Peyer's patch (tissue), 4 donors: ENCODE results near the gene TBX5. TPM values are rescaled to one million over a fixed set of nuclear protein-coding genes. Genes with fewer than 3 reads are reported as not detected.

Experiments
- DNase-seq, 3 donors: peaks; one replicate each; pipeline ENCODE4 v3.0.0-alpha.2; 2017 to 2019
- H3K27ac ChIP-seq, 4 donors: fragments of 200-600 bp; sonication (generic); one replicate each; pipeline ENCODE4 v1.5.1; 2016 to 2019
- H3K27me3 ChIP-seq, 2 donors: fragments of 200-600 bp; sonication (generic); one replicate each; pipeline ENCODE4 v1.5.1; 2019
- H3K36me3 ChIP-seq, 3 donors: fragments of 200-600 bp; sonication (generic); one replicate each; pipeline ENCODE4 v1.5.1; 2016 to 2019
- H3K4me1 ChIP-seq, 4 donors: fragments of 200-600 bp; sonication (generic); one replicate each; pipeline ENCODE4 v1.5.1; 2016 to 2019
- H3K4me3 ChIP-seq, 4 donors: fragments of 200-600 bp; sonication (generic); 1 replicate in 3 of 4; 2 replicates in 1 of 4; pipeline ENCODE4 v1.5.1; 2016 to 2019; ENCODE audit warnings: mild to moderate bottlenecking in 1 of 4
- H3K9me3 ChIP-seq, 4 donors: fragments of 200-600 bp; sonication (generic); one replicate each; pipeline ENCODE4 v1.5.1; 2016 to 2019; ENCODE audit warnings: mild to moderate bottlenecking in 1 of 4
- CTCF ChIP-seq, 6 experiments: fragments of 450-650 bp in 4 of 6; fragments of 200-600 bp in 2 of 6; sonication (generic) in 1 of 6; IDR thresholded peaks; one replicate each; pipeline ENCODE4 v1.5.1; 2017 to 2019; ENCODE audit warnings: antibody characterized with exemption in 6 of 6, mild to moderate bottlenecking in 3 of 6, moderate library complexity in 1 of 6
- POLR2A ChIP-seq, 2 donors: fragments of 450-650 bp; IDR thresholded peaks; one replicate each; pipeline ENCODE4 v1.5.1; 2017; ENCODE audit warnings: antibody characterized with exemption in 2 of 2, mild to moderate bottlenecking in 2 of 2, moderate library complexity in 2 of 2
- total RNA-seq, 4 donors: library from RNA; depleted of rRNA; stranded (reverse); fragments of >200 nt; gene quantifications; one replicate each; pipeline ENCODE4 v1.1.0, GENCODE V29; 2016

The TBX5 gene
- total RNA-seq, 4 donors from 2014 or later: not detected

DNA sequence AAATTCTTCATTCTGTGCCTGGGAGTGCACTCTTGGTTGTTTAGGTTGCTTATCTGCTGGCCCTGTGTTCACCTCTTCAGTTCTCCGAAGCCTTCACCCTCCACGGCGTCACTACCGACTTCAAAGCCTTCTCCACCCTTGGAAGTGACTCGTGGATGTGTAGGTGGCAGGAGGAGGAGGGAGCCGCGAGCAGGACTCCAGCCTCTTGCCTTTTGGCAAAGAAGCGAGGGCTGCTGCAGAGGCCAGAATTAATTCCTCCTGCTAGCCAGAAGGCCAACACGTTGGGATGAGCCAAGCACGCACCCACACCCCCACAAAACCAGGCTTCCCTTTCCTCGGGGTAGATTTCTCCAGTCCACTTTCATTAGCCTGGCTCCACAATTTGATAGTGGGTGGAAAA is 86.5 kb downstream of the TBX5 start:
- Histone ChIP-seq H3K4me3 (no peak overlapping the region), H3K27ac (no peak overlapping the region), H3K9me3 (no peaks in the 10 kb centered on the region), H3K4me1 (no peaks in the 10 kb centered on the region), H3K27me3 (no peaks in the 10 kb centered on the region), H3K36me3 (no peaks in the 10 kb centered on the region)
- DNase-seq: no peak
- TF ChIP-seq POLR2A (IDR thresholded peaks at IDR 0.05) (no peak), CTCF (IDR thresholded peaks at IDR 0.05) (no peak)

GRCh38 chr12:114318984-114319383 is 87.0 kb downstream of the TBX5 start:
- no peak for DNase-seq
- Histone ChIP-seq H3K4me3 (no peak overlapping the region), H3K4me1 (no peaks in the 10 kb centered on the region), H3K27ac (no peak overlapping the region), H3K36me3 (no peaks in the 10 kb centered on the region), H3K27me3 (no peaks in the 10 kb centered on the region), H3K9me3 (no peaks in the 10 kb centered on the region)
- no peak for TF ChIP-seq CTCF (IDR thresholded peaks at IDR 0.05)
- no peak for TF ChIP-seq POLR2A (IDR thresholded peaks at IDR 0.05)

GRCh38 chr12:114316076-114316475 is 89.9 kb downstream of the TBX5 start:
- no peaks in the 10 kb centered on the region for H3K27me3 ChIP-seq
- no peak for DNase-seq
- H3K36me3 ChIP-seq: no peaks in the 10 kb centered on the region
- no peak overlapping the region for H3K27ac ChIP-seq
- H3K9me3 ChIP-seq: no peaks in the 10 kb centered on the region
- TF ChIP-seq CTCF (IDR thresholded peaks at IDR 0.05): no peak
- no peak for TF ChIP-seq POLR2A (IDR thresholded peaks at IDR 0.05)
- H3K4me1 ChIP-seq: no peaks in the 10 kb centered on the region
- no peak overlapping the region for H3K4me3 ChIP-seq

GRCh38 chr12:114314974-114315720 is 90.8 kb downstream of the TBX5 start:
- Histone ChIP-seq H3K4me1 (no peaks in the 10 kb centered on the region), H3K27ac (no peak overlapping the region), H3K4me3 (no peak overlapping the region), H3K9me3 (no peaks in the 10 kb centered on the region), H3K27me3 (no peaks in the 10 kb centered on the region), H3K36me3 (no peaks in the 10 kb centered on the region)
- no peak for TF ChIP-seq CTCF (IDR thresholded peaks at IDR 0.05)
- TF ChIP-seq POLR2A (IDR thresholded peaks at IDR 0.05): no peak
- no peak for DNase-seq

DNA sequence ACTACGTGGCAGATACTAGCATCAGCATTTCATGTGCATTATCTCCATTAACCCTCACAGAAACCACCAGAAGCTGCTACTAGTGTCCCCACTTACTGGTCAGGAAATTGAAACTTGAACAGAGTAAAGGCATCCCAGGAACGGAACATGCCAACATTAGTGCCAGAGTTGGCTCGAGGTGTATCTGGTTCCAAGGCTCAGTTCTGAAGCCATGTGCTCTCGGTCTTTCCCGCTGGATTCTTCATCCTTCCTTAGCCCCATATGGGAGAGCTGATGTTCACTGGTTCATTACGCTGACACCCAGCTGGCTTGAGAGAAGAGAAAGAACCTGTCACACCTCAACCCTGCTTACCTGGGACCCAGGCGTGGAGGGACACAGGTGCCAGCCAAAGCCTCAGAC is 91.5 kb downstream of the TBX5 start:
- Histone ChIP-seq H3K9me3 (no peaks in the 10 kb centered on the region), H3K27me3 (no peaks in the 10 kb centered on the region), H3K4me3 (no peak overlapping the region), H3K4me1 (no peaks in the 10 kb centered on the region), H3K36me3 (no peaks in the 10 kb centered on the region), H3K27ac (no peak overlapping the region)
- DNase-seq: no peak
- no peak for TF ChIP-seq POLR2A (IDR thresholded peaks at IDR 0.05)
- no peak for TF ChIP-seq CTCF (IDR thresholded peaks at IDR 0.05)
